ENCODE measurements around the gene TMEM60. TPM values are rescaled to one million over a fixed set of nuclear protein-coding genes. Genes with fewer than 3 reads are reported as not detected.

The TMEM60 gene
- total RNA-seq, 2 donors from 2014 or later: 6.6 to 13.8 TPM

DNA sequence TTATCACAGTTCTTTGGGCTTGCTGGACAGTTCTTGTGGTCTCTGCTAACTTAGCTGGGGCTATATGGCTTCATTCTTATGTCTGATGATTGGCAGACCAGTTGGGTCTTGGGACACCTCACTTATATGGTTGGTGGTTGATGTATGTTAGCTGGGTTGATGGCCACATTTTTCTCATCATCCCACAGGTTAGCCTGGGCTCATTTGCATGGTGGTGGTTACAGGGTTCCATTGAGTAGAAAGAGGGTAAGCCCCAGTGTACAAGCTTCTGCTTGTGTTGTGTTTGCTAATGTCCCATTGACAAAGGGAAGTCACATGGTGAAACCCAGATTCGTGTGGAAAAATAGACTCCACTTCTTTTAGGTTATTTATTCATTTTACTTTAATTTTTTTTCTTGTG, 40.6 kb downstream of the TMEM60 start:
- no peak for DNase-seq (ENCODE audit: low spot score)
- H3K36me3 ChIP-seq: no peaks in the 10 kb centered on the region
- H3K4me3 ChIP-seq: no peak overlapping the region
- H3K27me3 ChIP-seq: no peaks in the 10 kb centered on the region
- H3K9me3 ChIP-seq: no peaks in the 10 kb centered on the region
- peaks cover 0 to 2% of the 10 kb centered on the region in 2 donors for H3K4me1 ChIP-seq
- TF ChIP-seq, protein P1, sequence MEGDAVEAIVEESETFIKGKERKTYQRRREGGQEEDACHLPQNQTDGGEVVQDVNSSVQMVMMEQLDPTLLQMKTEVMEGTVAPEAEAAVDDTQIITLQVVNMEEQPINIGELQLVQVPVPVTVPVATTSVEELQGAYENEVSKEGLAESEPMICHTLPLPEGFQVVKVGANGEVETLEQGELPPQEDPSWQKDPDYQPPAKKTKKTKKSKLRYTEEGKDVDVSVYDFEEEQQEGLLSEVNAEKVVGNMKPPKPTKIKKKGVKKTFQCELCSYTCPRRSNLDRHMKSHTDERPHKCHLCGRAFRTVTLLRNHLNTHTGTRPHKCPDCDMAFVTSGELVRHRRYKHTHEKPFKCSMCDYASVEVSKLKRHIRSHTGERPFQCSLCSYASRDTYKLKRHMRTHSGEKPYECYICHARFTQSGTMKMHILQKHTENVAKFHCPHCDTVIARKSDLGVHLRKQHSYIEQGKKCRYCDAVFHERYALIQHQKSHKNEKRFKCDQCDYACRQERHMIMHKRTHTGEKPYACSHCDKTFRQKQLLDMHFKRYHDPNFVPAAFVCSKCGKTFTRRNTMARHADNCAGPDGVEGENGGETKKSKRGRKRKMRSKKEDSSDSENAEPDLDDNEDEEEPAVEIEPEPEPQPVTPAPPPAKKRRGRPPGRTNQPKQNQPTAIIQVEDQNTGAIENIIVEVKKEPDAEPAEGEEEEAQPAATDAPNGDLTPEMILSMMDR (IDR thresholded peaks at IDR 0.05): no peak
- H3K27ac ChIP-seq: no peak overlapping the region

DNA sequence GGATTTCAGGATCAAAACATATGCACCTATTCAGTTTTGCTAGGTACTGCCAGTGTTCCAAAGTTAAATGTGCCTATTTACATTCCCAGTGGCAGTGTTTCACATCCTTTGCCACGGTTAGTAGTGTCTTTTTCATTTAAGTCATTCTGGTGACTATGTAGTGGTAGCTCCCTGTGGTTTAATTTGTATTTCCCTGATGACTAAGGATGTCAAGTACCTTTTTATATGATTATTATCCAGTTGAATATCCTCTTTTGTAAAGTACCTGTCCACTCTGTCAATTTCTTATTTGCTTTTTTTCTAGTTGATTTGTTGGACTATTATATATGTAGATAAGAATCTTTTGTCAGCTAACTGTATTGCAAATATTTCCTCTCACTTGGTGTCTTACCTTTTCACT, 45.1 kb downstream of the TMEM60 start:
- Histone ChIP-seq H3K4me3 (no peak overlapping the region), H3K4me1 (peaks cover 0 to 13% of the 10 kb centered on the region in 2 donors), H3K9me3 (no peaks in the 10 kb centered on the region), H3K27ac (no peak overlapping the region), H3K36me3 (no peaks in the 10 kb centered on the region), H3K27me3 (no peaks in the 10 kb centered on the region)
- TF ChIP-seq, protein P1 (IDR thresholded peaks at IDR 0.05): no peak
- DNase-seq (ENCODE audit: low spot score): no peak

DNA sequence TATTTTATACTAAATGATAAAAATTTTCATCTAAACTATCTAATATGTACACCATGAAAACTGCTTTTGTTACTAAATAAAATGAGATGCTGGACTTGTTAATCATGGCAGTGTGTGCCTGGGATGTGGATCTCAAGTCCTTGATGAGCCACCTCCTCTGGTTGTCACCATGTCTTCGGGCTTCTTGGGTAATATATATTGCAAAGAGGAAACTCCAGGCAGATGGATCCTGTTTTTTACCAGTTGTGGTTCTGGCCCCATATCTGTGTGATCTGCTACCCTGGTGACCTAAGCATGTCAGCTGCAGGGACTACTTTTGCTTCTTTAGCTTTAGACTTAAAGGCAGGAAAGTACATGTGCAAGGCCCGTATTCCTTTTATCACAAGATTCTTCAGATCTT, 46.2 kb downstream of the TMEM60 start:
- no peak overlapping the region for H3K27ac ChIP-seq

GRCh38 chr7:77747718-77748117, 50.5 kb downstream of the TMEM60 start:
- Histone ChIP-seq H3K4me3 (no peak overlapping the region), H3K9me3 (no peaks in the 10 kb centered on the region), H3K27me3 (no peaks in the 10 kb centered on the region), H3K36me3 (no peaks in the 10 kb centered on the region), H3K4me1 (peaks cover 0 to 12% of the 10 kb centered on the region in 2 donors), H3K27ac (no peak overlapping the region)
- TF ChIP-seq, protein P1 (IDR thresholded peaks at IDR 0.05): no peak
- DNase-seq (ENCODE audit: low spot score): no peak

More for the DNA sequence above, 46.2 kb downstream of the TMEM60 start:
- Histone ChIP-seq H3K36me3 (no peaks in the 10 kb centered on the region), H3K4me1 (peaks cover 0 to 13% of the 10 kb centered on the region in 2 donors), H3K27me3 (no peaks in the 10 kb centered on the region), H3K9me3 (no peaks in the 10 kb centered on the region), H3K4me3 (no peak overlapping the region)
- TF ChIP-seq, protein P1 (IDR thresholded peaks at IDR 0.05): no peak
- DNase-seq (ENCODE audit: low spot score): no peak

GRCh38 chr7:77747178-77747577, 51.1 kb downstream of the TMEM60 start:
- Histone ChIP-seq H3K36me3 (no peaks in the 10 kb centered on the region), H3K27me3 (no peaks in the 10 kb centered on the region), H3K4me3 (no peak overlapping the region), H3K9me3 (no peaks in the 10 kb centered on the region), H3K27ac (no peak overlapping the region), H3K4me1 (peaks cover 0 to 7% of the 10 kb centered on the region in 2 donors)
- TF ChIP-seq, protein P1 (IDR thresholded peaks at IDR 0.05): no peak
- DNase-seq (ENCODE audit: low spot score): no peak

DNA sequence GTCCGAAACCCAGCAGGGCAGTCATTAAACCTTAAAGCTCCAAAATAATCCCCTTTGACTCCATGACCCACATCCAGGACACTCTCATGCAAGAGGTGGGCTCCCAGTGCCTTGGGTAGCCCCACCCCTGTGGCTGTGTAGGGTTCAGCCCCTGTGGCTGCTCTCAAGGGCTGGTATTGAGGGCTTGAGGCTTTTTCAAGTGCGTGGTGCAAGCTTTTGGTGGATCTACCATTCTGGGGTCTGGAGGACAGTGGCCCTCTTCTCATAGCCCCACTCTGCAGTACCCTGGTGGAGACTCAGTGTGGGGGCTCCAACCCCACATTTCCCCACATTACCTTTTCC, 51.4 kb downstream of the TMEM60 start:
- H3K9me3 ChIP-seq: no peaks in the 10 kb centered on the region
- TF ChIP-seq, protein P1 (IDR thresholded peaks at IDR 0.05): no peak
- H3K36me3 ChIP-seq: no peaks in the 10 kb centered on the region
- no peak overlapping the region for H3K4me3 ChIP-seq
- H3K4me1 ChIP-seq: peaks cover 0 to 3% of the 10 kb centered on the region in 2 donors
- no peak overlapping the region for H3K27ac ChIP-seq
- no peaks in the 10 kb centered on the region for H3K27me3 ChIP-seq
- no peak for DNase-seq (ENCODE audit: low spot score)

Measured in right atrium auricular region (tissue), 2 donors.